ENCODE measurements around the gene TDRD1. TPM values are rescaled to one million over a fixed set of nuclear protein-coding genes. Genes with fewer than 3 reads are reported as not detected.

Gene TDRD1

GRCh38 chr10:114279901-114280644 is 100.9 kb downstream of the TDRD1 start:
- no peak overlapping the region for H3K4me3 ChIP-seq (ENCODE audit: low read length)
- H3K9ac ChIP-seq (ENCODE audit: low read length): no peak overlapping the region
- H2AK5ac ChIP-seq (ENCODE audit: low read length): no peak overlapping the region
- DNase-seq: no peak
- H3K4ac ChIP-seq (ENCODE audit: low read depth, low read length): no peak overlapping the region
- H4K8ac ChIP-seq (ENCODE audit: low read depth, low read length): no peak overlapping the region
- H2BK120ac ChIP-seq (ENCODE audit: low read depth, low read length): no peak overlapping the region
- no peak overlapping the region for H3K27ac ChIP-seq (ENCODE audit: low read depth, low read length)
- no CpG with 5 or more reads among the region's 8 CpGs for WGBS (ENCODE audit: extremely low coverage, insufficient coverage, low lambda C conversion rate)
- H3K4me1 ChIP-seq (ENCODE audit: control insufficient read depth, low read depth, low read length): no peaks in the 10 kb centered on the region
- H4K5ac ChIP-seq (ENCODE audit: low read length): no peak overlapping the region
- H3K79me1 ChIP-seq (ENCODE audit: low read length): no peaks in the 10 kb centered on the region
- no peak overlapping the region for H2BK5ac ChIP-seq (ENCODE audit: low read length)
- H3K56ac ChIP-seq (ENCODE audit: low read length): no peak overlapping the region
- H2BK15ac ChIP-seq (replicated peaks; ENCODE audit: low read depth): no peak overlapping the region
- H3K79me2 ChIP-seq (ENCODE audit: control insufficient read depth, insufficient read depth, low read length): no peaks in the 10 kb centered on the region
- H3K36me3 ChIP-seq (ENCODE audit: control insufficient read depth, insufficient read depth, low read length): no peaks in the 10 kb centered on the region
- H3K18ac ChIP-seq (ENCODE audit: low read length): no peak overlapping the region
- H3K23ac ChIP-seq (ENCODE audit: low read length): no peak overlapping the region
- H3K27me3 ChIP-seq (ENCODE audit: insufficient read depth, low read length, poor library complexity): no peaks in the 10 kb centered on the region
- no peak overlapping the region for H3K4me2 ChIP-seq (ENCODE audit: low read length)

GRCh38 chr10:114281006-114281405 is 101.9 kb downstream of the TDRD1 start:
- Histone ChIP-seq H3K4me3 (ENCODE audit: low read length) (no peak overlapping the region), H3K23ac (ENCODE audit: low read length) (no peak overlapping the region), H3K18ac (ENCODE audit: low read length) (no peak overlapping the region), H3K4me1 (ENCODE audit: control insufficient read depth, low read depth, low read length) (no peaks in the 10 kb centered on the region), H2BK5ac (ENCODE audit: low read length) (no peak overlapping the region), H4K8ac (ENCODE audit: low read depth, low read length) (no peak overlapping the region), H2AK5ac (ENCODE audit: low read length) (no peak overlapping the region), H3K79me2 (ENCODE audit: control insufficient read depth, insufficient read depth, low read length) (no peaks in the 10 kb centered on the region), H3K27ac (ENCODE audit: low read depth, low read length) (no peak overlapping the region), H3K36me3 (ENCODE audit: control insufficient read depth, insufficient read depth, low read length) (no peaks in the 10 kb centered on the region), H3K79me1 (ENCODE audit: low read length) (no peaks in the 10 kb centered on the region), H3K27me3 (ENCODE audit: insufficient read depth, low read length, poor library complexity) (no peaks in the 10 kb centered on the region), H3K4me2 (ENCODE audit: low read length) (no peak overlapping the region), H3K56ac (ENCODE audit: low read length) (no peak overlapping the region), H3K4ac (ENCODE audit: low read depth, low read length) (no peak overlapping the region), H4K5ac (ENCODE audit: low read length) (no peak overlapping the region), H2BK15ac (replicated peaks; ENCODE audit: low read depth) (no peak overlapping the region), H2BK120ac (ENCODE audit: low read depth, low read length) (no peak overlapping the region), H3K9ac (ENCODE audit: low read length) (no peak overlapping the region)
- no peak for DNase-seq
- WGBS (ENCODE audit: extremely low coverage, insufficient coverage, low lambda C conversion rate): no CpG with 5 or more reads among the region's 7 CpGs

DNA sequence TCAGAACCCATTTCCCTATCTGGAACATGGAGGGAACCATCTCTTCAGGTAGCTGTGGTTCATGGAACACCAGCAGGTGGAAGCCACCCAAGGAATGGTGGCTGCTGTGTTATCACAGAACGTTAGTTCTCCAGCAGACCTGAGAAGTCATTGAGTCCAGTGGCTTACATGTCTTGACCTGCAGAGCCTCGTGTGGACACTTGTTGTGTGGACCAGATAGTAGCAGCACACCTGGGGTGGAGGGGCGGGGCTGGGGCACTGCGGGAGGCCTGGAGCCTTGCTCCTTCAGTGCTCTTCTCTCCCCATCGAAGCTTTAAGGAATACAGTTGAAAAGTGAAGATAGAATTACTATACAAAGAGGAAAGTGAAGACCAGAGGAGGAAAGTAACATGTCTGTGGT is 102.3 kb downstream of the TDRD1 start:
- Histone ChIP-seq H3K79me1 (ENCODE audit: low read length) (no peaks in the 10 kb centered on the region), H3K4me2 (ENCODE audit: low read length) (no peak overlapping the region), H3K36me3 (ENCODE audit: control insufficient read depth, insufficient read depth, low read length) (no peaks in the 10 kb centered on the region), H3K4me3 (ENCODE audit: low read length) (no peak overlapping the region), H3K18ac (ENCODE audit: low read length) (no peak overlapping the region), H3K9ac (ENCODE audit: low read length) (no peak overlapping the region), H2BK120ac (ENCODE audit: low read depth, low read length) (no peak overlapping the region), H4K5ac (ENCODE audit: low read length) (no peak overlapping the region), H2BK5ac (ENCODE audit: low read length) (no peak overlapping the region), H2AK5ac (ENCODE audit: low read length) (no peak overlapping the region), H4K8ac (ENCODE audit: low read depth, low read length) (no peak overlapping the region), H3K56ac (ENCODE audit: low read length) (no peak overlapping the region), H3K4ac (ENCODE audit: low read depth, low read length) (no peak overlapping the region), H3K27me3 (ENCODE audit: insufficient read depth, low read length, poor library complexity) (no peaks in the 10 kb centered on the region), H3K27ac (ENCODE audit: low read depth, low read length) (no peak overlapping the region), H2BK15ac (replicated peaks; ENCODE audit: low read depth) (no peak overlapping the region), H3K4me1 (ENCODE audit: control insufficient read depth, low read depth, low read length) (no peaks in the 10 kb centered on the region), H3K23ac (ENCODE audit: low read length) (no peak overlapping the region), H3K79me2 (ENCODE audit: control insufficient read depth, insufficient read depth, low read length) (no peaks in the 10 kb centered on the region)
- WGBS (ENCODE audit: extremely low coverage, insufficient coverage, low lambda C conversion rate): no CpG with 5 or more reads among the region's 5 CpGs
- DNase-seq: peak; percentile 19

Small RNAs within 50 kb of the gene (small RNA-seq; reads per million reads assigned to genes)
- not detected for gene RF02277 (ENCODE audit: insufficient read depth)

Measured in mesendoderm (in vitro differentiated cells).